Measurements from ENCODE around the gene MCFD2.

DNA sequence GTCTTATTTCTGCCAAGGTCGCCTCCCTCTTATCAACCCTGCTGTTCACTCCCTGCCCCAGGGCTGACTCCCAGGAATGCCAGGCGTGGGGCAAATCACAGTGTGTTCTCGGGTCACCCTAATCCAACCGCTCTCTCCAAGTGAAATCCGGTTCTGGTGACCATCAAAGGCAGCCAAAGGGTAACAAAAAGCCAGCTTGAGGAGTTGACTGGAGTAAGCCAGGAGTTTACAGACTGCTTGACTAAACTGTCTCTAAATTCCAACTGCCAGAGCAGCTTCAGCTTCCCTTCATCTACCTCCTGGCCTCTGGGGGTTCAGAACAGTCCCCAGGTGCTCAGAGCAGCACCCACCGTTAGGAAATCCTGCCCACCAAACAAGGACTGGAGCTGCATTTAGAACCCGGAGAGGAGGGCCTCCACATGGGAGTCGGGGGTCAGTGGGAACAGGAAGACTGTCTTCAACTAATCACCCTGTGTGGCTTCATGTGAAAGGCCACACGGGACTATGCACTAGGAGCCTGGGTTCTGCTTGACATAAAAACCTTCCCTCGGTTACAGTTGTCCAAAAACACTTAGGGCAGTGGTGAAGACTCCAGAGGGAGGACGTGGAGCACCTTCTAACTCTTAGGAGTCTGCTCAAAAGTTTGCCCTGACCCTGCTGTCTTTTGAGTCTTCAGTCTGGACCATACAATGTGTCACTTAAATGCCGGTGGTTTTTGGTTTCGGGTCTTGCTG is 24.2 kb upstream of the MCFD2 start:
- no peak for TF ChIP-seq POLR2A (IDR thresholded peaks at IDR 0.05)
- TF ChIP-seq, protein P1, sequence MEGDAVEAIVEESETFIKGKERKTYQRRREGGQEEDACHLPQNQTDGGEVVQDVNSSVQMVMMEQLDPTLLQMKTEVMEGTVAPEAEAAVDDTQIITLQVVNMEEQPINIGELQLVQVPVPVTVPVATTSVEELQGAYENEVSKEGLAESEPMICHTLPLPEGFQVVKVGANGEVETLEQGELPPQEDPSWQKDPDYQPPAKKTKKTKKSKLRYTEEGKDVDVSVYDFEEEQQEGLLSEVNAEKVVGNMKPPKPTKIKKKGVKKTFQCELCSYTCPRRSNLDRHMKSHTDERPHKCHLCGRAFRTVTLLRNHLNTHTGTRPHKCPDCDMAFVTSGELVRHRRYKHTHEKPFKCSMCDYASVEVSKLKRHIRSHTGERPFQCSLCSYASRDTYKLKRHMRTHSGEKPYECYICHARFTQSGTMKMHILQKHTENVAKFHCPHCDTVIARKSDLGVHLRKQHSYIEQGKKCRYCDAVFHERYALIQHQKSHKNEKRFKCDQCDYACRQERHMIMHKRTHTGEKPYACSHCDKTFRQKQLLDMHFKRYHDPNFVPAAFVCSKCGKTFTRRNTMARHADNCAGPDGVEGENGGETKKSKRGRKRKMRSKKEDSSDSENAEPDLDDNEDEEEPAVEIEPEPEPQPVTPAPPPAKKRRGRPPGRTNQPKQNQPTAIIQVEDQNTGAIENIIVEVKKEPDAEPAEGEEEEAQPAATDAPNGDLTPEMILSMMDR (IDR thresholded peaks at IDR 0.05) = no peak

All from testis (tissue), 2 donors.